UCSD-AML1 (cell line): ENCODE data around the gene SMYD3.
A peak's percentile ranks its signal among the peaks of the same experiment; 100 is the strongest.

Experiments used
- DNase-seq: peaks from one replicate; lab custom pipeline; 2025; ENCODE audit not compliant: unreplicated experiment; lab: John Stamatoyannopoulos, UW

Gene SMYD3

DNA sequence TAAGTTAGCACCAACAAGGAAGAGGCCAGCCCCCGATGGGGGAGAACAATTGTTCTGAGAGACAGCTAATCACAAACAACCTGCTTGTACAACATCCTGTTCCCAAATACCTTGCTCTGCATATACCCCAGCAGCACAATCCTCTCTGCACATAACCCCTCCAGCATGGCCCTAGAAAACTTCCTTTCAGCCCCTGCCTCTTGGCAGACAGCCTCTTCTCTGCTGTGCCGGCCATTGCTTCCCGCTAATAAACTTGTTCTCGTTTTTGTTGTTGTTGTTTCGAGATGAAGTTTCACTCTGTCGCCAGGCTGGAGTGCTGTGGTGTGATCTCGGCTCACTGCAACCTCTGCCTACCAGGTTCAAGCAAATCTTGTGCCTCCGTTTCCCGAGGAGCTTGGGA is 392.7 kb downstream of the SMYD3 start:
- DNase-seq = no peak

DNA sequence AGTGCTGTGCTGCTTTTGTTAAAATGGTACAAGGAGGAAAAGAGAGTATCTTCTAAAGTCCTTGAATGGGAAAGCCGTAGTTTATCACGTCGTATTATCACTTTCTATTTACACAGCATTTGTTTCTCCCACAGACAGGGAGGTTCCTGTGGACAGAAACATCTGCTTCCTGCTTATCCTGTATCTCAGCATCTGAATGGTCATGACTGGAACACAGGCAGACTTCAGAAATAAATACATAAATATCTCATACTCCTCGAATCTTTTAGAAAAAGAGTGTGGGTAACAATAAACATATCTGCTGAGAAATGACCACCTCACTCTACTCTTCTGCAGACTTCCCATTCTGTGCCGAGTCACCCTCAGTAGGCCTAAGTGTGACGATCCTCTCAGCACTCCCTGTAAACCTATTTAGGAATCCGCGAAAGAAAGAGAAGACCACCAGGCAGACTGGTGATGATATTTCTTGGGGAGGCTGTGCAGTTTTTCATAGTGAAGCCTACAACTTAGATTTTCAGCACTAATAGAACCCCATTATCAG is 393.5 kb downstream of the SMYD3 start:
- peak; percentile 21 for DNase-seq

DNA sequence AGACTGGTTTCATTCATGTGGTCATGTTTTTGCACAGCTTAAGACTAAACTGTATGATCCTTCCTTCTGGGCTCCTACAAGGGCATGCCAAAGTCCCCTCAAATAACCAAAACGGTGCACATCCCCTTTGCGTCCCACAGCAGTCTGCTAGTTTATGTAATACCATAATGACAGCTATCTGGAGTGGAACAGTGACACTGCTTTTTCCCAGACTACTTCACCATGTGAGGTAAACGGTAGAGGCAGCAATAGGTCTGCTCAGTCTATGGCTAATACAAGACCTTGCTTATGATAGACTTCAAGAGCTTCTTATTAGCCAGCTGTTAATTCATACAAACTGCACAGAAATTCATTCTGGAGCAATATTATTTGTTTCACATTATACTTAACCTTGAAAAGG is 395.5 kb downstream of the SMYD3 start:
- DNase-seq = no peak

DNA sequence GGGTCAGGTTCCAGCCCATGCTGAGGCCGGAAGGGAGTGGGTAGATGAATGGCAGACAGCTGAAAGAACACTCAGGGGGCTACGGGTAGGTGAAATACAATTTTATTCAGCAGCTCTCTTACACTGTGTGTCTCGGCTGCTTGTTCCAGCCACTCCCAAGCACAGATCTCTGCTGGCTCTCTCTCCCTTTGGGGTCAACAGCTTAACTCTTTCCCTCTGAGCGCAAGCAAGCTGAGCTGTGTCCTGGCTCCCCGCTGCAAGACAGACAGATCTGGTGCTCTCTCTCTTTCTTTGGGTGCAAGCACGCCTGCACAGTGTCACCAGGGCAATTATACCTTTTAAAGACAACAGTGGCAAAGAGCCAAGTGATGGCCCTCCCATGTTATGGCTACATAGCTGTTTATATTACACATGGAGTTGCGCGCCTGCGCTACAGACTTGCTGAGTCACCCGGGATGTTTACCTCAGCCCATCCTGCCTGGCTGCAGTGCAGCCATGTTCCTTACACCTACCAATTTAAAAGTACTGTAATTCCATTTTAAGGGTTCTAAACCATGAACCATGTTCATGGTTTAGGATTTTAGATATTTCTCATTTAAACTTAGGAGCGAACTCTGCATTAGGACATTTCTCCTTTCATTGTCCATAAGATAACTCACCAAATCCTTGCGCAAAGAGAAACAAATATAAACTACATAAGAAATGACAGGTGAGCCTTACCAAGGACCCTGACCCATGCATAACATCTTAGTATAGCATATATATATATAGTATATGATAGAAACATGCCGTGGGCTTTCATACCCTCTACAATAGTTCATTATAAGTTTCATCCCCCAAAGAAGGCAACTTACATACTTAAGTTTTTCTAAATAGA is 396.5 kb downstream of the SMYD3 start:
- no peak for DNase-seq

DNA sequence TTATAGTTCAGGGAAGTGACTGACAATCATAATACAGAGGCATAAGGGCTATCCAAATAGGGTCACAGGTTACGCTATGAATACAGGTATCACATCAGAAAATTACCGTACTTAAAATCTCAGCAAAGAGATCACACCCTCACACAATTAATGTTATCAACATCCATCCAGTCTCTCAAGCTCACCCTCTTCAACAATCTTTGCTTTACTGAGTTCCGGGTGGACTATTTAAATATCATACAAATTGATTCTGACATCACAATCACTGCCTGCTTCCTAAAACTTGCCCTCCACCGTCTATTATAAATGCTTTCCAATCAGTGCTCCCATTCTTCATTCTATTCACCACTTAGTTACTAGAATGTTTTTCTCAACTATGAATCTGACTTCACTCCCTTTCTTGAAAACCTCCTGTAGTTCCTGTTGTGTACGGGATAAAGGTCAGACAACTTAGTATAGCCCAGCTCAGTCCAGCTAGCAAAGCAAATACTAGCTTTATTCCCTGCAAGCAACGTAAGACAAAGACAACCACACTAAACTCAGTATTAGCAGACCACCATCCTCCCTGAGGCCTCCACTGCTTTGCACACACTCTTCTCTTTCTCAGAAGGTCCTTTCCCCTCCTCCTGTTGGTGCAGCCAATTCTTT is 398.7 kb downstream of the SMYD3 start:
- DNase-seq = no peak

DNA sequence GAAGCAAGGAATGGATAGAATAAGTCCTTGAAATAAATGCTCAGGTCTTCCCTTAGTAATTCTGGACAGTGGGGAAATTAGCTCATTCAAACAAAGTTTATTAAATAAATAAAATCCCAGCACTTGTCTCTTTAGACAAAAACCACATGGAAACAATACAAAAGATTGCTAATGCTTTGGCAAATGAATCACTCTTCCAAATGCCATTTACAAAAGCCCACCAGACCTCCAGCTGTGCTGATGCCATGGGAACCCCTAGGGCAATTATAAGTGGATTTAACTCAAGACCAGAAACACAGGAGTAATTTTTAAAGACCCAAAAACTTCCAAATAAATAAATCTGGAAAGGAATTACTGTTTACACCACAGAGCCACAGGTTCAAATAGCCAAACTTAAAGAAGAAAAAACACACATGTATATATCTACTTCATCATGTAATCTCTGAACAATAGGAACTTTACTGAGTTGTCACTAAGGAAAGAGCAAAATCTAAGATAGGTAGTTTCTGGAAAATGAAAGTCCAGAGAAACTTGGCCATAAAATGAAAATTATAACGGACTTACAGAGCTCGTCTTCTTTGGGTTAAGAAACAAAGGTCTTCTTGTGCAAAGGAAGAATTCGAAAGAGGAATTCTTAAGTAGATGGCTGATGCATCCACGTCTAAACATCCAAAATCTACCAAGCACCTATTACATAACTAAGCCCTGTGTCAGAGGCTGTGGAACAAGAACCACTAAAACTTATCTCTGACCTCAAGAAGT is 399.4 kb downstream of the SMYD3 start:
- no peak for DNase-seq

DNA sequence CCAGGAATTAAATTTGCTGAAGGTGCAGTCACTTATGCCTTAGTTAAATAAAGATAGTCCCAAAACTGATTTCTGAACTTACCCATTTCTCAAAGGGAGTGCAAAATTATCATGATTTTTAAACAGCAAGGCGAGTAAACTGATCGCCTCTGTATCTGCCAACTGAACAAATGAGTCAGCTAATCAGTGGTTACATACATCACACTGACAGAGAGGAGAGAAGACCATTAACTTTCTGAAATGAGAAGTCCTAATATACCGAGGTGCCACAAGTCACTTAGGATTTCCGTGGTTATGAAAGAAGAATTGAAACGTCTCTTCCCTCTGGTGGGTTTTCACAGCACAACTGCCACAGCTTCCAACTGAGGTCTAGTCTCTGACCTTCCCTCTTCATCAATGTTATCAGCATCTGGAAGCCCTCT is 400.7 kb downstream of the SMYD3 start:
- DNase-seq = peak; percentile 48

DNA sequence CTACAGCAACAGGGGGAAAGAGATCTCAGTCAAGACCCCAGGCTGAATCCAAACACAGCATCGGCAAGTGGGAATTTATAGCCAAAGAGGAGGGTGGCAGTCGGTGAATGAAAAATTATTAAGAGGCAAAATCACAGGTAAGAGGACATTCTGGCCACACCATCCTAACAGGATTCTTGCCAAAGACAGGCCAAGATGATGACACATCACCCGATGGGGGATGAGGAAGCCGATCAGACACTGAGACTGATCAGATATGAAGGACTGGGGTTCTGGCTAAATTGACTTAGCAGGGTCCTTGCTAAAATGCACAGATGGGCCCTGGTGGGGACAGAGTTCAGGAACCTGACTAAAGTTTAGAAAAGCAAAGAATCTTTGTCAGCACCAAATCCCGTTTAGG is 402.2 kb downstream of the SMYD3 start:
- no peak for DNase-seq

DNA sequence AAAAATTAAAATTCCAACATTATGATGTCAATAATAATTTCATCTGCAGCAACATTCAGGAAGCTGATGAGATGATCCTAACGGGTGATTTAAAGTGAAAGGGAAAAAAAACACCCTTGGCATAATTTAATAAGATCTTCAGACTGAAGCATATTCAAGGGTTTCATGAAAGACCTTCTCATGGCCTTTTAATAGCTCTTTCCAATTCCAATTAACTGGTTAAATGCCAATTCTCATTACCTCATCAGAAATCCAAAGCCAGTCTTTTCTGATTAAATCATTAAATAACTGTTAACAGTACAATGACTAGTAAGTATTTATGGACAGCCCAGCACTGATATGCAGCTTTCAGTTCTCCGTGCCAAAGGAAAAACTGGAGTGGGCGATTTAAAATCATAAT is 407.5 kb downstream of the SMYD3 start:
- no peak for DNase-seq

DNA sequence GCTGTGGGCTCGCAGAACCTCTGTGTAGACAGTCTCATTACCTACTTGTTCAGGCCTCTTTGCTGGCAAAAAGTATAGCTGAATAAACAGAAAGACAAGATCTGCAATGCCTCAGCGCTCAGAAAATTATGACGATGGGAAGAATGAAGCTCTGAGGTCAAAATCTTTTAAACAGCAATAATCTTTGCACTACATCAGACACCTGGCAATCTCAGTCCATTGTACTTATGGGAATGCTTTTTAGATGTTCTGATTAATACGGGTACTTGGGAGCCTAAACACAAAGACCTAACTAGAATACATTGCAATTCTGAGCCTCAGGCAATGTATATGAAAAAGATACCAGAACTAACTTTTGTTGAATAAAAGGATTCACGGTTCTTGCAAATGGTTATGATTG is 410.7 kb downstream of the SMYD3 start:
- DNase-seq = no peak

DNA sequence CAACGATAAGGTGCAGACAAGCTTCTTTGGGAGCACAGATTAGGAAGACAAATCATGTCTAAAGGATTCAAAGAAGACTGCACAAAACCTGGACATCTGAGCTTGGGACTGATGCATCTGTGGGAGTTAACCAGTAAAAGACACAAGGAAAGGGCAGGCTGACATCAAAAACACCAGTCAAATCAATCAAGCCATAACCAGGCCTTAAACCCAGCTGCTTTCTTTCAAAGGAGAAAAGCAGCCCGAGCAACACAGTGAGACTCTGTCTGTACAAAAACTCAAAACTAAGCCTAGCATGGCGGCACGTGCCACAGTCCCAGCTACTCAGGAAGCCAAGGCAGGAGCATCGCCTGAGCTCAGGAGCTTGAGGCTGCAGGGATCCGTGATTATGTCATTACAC is 411.6 kb downstream of the SMYD3 start:
- no peak for DNase-seq

DNA sequence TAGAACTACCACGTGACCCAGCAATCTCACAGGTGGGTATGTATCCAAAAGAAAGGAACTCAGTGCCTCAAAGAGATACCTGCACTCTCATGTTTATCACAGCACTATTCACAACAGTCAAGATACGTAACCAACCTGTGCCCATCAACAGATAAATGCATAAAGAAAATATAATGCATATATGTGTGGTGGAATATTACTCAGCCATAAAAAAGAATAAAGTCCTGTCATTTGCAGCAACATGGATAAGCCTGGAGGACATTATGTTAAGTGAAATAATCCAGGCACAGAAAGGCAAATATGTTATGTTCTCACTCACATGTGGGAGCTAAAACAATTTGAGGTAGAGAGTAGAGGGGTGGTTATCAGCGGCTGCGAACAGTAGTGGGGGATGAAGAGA is 413.8 kb downstream of the SMYD3 start:
- DNase-seq = no peak

DNA sequence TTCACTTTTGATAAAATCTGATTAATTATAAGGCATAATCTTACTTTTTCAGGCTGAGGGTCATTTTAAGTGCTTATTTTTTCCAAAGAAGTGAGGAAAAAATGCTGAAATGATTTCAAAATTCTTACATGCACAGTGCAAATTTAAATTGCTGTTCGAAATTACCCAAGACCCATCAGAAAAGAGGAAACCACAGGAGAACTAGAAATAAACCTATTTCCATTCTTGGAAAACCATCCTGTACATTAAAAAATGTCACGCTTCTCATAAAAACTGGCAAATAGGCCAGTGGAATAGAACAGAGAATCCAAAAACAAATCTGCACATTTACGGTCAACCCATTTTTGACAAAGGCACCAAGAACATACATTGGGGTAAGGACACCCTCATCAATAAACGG is 414.9 kb downstream of the SMYD3 start:
- DNase-seq = no peak

DNA sequence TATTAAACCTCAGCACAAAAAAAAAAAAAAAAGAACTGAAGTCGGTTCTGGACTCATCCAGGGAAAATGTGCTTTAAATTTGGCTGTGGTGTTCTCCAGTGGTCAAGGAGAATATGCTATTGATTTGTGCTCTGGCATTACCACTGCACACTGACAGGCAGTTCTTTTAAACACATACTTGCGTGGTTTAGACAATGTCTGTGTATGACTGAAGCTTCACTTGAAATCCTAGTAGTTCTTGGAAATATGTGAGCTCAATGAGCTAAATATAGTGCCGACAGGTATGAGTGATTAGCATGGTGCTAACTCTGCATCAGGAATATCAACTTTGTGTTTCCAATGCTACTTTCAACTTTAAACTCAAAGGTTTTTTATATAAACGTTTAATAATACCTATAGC is 415.6 kb downstream of the SMYD3 start:
- no peak for DNase-seq

DNA sequence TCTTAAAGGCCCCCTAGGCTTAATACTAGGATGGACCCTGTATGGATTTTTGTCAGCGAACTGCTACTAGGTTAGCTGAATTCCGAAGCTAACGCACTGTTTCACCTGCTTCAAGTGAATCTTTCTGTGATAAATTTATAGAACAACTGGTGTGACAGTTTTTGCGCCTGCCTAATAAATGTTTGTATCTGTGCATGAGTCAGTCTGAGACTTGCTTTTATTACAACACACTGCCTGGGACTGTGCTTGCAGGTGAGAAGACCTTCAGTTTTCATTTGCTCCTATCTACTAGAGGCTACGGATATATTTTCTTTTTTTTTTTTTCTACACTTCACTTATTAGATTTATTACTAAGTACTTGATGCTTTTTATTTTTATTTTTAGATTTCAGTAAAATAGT is 420.9 kb downstream of the SMYD3 start:
- no peak for DNase-seq

DNA sequence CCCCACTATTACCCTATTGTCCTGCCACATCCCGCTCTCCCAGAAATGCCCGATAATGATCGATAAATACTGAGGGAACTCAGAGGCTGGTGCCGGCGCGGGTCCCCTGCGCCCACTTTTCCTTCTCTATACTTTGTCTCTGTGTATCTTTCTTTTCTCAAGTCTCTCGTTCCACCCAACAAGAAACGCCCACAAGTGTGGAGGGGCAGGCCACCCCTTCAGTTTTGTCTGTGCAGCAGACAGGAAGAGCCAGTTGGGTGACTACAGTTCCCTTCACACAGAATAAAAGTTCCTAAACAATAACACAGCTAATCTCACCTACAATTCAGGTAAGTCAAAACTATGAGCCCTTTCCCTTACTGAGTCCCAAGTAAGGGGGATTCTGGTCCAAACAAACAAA is 423.7 kb downstream of the SMYD3 start:
- DNase-seq = no peak

DNA sequence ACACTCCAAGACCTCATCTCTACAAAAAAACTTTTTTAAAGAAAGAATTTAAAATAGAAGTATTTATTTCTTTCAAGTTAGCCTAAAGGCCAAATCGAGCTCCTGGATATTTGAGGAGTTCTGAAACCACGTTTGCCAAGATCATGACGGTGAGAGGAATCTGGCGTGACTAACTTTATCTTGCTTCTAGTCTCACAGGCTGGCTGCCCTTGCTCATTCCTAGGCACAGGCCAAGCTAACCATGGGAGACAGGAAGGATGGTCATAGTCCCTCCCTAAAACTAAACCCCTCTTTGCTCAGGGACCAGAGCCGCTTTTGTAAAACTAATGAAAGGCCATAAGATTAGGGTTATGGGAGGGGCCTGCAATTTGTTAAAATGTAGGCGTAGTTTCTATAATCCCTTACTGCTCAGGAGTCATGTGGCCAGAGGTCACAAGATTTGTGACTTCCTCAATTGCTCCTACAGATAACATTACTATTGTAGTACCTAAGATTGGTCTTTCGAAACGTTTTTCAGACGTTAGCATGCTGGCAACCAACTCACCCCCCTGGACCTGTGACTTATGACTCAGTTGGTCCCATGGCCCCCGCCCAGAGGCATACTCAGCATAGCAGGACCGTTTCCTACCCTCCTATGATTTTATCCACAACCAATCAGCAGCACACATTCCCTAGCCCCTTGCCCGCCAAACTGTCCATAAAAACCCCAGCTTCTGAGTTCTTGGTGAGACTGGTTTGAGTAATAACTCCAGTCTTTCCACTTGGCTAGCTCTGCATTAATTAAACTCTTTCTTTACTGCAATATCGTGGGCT is 425.0 kb downstream of the SMYD3 start:
- no peak for DNase-seq

DNA sequence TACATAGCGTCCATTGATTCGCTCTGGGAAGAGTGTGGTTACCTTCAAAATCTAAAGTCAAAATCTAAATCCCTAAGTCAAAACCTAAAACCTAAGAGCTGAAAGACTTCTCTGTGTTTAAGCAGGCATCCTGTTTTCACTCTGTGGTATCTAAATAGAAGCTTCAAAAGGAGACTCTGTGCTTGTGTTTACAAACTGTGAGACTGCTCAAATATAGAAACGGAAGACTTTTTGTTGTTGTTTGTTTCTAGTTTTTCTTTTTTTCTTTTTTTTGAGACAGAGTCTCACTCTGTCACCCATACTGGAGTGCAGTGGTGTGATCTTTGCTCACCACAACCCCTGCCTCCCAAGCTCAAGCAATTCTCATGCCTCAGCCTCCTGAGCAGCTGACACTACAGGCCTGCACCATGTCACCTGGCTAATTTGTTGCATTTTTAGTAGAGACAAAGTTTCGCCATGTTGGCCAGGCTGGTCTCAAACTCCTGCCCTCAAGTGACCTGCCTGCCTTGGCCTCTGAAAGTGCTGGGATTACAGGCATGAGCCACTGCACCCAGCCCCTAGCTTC is 425.9 kb downstream of the SMYD3 start:
- DNase-seq = no peak

DNA sequence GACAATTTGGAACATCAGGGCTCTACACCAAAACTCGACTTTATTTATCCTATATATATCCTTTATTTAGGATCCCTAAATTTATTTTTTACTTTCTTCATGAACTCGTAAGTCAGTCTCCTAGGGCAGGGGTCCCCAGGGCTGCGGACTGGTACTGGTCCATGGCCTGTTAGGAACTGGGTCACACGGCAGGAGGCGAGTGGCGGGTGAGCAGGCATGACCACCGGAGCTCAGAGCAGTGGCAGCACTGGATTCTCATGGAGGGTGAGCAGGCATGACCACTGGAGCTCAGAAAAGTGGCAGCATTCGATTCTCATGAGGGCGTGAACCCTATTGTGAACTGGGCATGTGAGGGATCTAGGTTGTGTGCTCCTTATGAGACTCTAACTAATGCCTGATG is 427.0 kb downstream of the SMYD3 start:
- no peak for DNase-seq

DNA sequence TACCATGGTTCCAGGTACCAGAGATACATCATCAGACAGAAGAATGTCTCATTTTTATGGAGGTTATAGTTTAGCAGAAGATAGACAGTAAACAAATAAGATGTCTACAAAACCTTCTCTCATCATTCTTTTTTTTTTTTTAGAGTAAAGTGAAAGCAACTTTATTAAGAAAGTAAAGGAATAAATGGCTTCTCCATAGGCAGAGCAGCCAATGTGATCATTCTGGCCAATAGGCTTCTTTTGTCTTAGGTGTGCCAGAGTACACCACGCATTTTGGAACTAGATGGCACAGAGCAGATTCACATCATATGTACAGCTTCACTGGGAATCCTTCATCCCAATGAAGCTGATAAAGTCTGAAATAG is 428.2 kb downstream of the SMYD3 start:
- no peak for DNase-seq
